ENCODE measurements around the gene MSH4. TPM values are rescaled to one million over a fixed set of nuclear protein-coding genes. Genes with fewer than 3 reads are reported as not detected.
"Not testable (repeated sequence)": the region's sequence is repeated elsewhere in the genome, so short reads cannot be mapped to it uniquely, and the experiment has no call there.

MSH4 gene
- 0.22 TPM for total RNA-seq
- polyA plus RNA-seq, result not detected

DNA sequence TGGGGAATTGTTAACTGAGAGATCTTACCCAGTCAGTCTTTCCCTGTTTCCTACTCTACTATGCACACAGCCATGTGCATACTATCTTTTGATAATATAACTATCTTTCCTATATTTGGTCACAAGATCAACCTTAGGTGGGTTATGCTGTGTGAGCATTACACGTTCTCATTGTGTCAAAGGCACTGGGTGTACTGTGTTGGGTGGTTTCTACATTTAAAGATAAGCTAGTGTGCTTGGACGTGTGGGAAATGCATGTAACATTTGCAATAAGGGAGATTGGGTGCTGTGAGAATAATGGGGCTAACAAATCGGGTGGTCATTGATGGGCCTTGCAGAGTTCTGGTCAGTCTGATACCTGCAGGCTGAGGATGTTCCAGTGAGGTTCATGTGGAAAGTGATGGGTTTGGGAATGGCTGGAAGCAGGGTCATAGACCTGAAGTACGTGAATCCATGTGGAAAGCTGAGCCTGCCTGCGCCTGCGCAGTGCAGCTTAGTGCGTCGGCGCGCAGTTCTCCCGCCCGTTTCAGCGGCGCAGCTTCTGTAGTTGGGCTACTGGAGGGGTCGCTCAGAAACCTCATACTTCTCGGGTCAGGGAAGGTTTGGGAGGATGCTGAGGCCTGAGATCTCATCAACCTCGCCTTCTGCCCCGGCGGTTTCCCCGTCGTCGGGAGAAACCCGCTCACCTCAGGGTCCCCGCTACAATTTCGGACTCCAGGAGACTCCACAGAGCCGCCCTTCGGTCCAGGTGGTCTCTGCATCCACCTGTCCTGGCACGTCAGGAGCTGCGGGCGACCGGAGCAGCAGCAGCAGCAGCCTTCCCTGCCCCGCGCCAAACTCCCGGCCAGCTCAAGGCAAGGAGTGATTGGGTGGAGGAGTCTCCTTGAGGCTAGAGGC lies at the start of gene MSH4:
TSS of gene MSH4 (plus strand) at position 507 of the 897 bp plus-strand sequence. CDS start at position 611, 104 bp downstream.
- DNase-seq, result no peak
- H3K4me1 Mint-ChIP-seq, result peaks cover 11 to 22% (median 16%) of the 10 kb centered on the region in 4 donors
- H3K27ac ChIP-seq (ENCODE audit: insufficient read depth, low read length, poor library complexity, severe bottlenecking), result no peak within 1 kb of the TSS
- H3K4me1 ChIP-seq (ENCODE audit: control insufficient read depth, insufficient read depth, low read length, poor library complexity, severe bottlenecking), result no peaks in the 10 kb centered on the region
- no peaks in the 10 kb centered on the region for H3K27me3 Mint-ChIP-seq
- peak in 1 of 2 donors; percentile 34 for ATAC-seq (ENCODE audit: low read depth in 2 of 2)
- no peak within 1 kb of the TSS for H3K4me3 ChIP-seq (ENCODE audit: low read depth, low read length)
- H3K27ac Mint-ChIP-seq, result peak within 1 kb of the TSS in 2 of 3 donors; percentile 48 to 91
- no peaks in the 10 kb centered on the region for H3K9me3 ChIP-seq (ENCODE audit: control insufficient read depth in 2 of 2, low read length in 2 of 2)
- peaks cover 46% of the 10 kb centered on the region for H3K36me3 ChIP-seq (ENCODE audit: control insufficient read depth, insufficient read depth, low read length)
- no peaks in the 10 kb centered on the region for H3K27me3 ChIP-seq (ENCODE audit: control insufficient read depth, insufficient read depth, low read length)
- H3K9me3 Mint-ChIP-seq, result peaks cover 0 to 1% (median 0%) of the 10 kb centered on the region in 7 donors
- H3K4me3 Mint-ChIP-seq, result no peak within 1 kb of the TSS
- peaks cover 41% of the 10 kb centered on the region for H3K36me3 Mint-ChIP-seq

DNA sequence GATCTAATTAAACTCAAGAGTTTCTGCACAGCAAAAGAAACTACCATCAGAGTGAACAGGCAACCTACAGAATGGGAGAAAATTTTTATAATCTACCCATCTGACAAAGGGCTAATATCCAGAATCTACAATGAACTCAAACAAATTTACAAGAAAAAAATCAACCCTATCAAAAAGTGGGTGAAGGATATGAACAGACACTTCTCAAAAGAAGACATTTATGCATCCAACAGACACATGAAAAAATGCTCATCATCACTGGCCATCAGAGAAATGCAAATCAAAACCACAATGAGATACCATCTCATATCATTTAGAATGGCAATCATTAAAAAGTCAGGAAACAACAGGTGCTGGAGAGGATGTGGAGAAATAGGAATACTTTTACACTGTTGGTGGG lies 39.5 kb upstream of the MSH4 start:
- H3K4me1 Mint-ChIP-seq; DNase-seq; H3K27me3 Mint-ChIP-seq; H3K27me3 ChIP-seq (ENCODE audit: control insufficient read depth, insufficient read depth, low read length); H3K4me1 ChIP-seq (ENCODE audit: control insufficient read depth, insufficient read depth, low read length, poor library complexity, severe bottlenecking); H3K4me3 Mint-ChIP-seq; H3K27ac ChIP-seq (ENCODE audit: insufficient read depth, low read length, poor library complexity, severe bottlenecking); H3K9me3 ChIP-seq (ENCODE audit: control insufficient read depth in 2 of 2, low read length in 2 of 2); H3K4me3 ChIP-seq (ENCODE audit: low read depth, low read length); H3K27ac Mint-ChIP-seq; ATAC-seq (ENCODE audit: low read depth in 2 of 2); H3K9me3 Mint-ChIP-seq: not testable (repeated sequence)
- peaks cover 50% of the 10 kb centered on the region for H3K36me3 Mint-ChIP-seq
- peaks cover 25% of the 10 kb centered on the region for H3K36me3 ChIP-seq (ENCODE audit: control insufficient read depth, insufficient read depth, low read length)

GRCh38 chr1:75758543-75758942 lies 38.1 kb upstream of the MSH4 start:
- H3K9me3 Mint-ChIP-seq; H3K4me1 Mint-ChIP-seq; H3K9me3 ChIP-seq (ENCODE audit: control insufficient read depth in 2 of 2, low read length in 2 of 2); H3K27ac ChIP-seq (ENCODE audit: insufficient read depth, low read length, poor library complexity, severe bottlenecking); H3K4me3 ChIP-seq (ENCODE audit: low read depth, low read length); H3K4me1 ChIP-seq (ENCODE audit: control insufficient read depth, insufficient read depth, low read length, poor library complexity, severe bottlenecking); H3K4me3 Mint-ChIP-seq; H3K27ac Mint-ChIP-seq; ATAC-seq (ENCODE audit: low read depth in 2 of 2); DNase-seq; H3K27me3 ChIP-seq (ENCODE audit: control insufficient read depth, insufficient read depth, low read length); H3K27me3 Mint-ChIP-seq: not testable (repeated sequence)
- peaks cover 38% of the 10 kb centered on the region for H3K36me3 Mint-ChIP-seq
- peaks cover 22% of the 10 kb centered on the region for H3K36me3 ChIP-seq (ENCODE audit: control insufficient read depth, insufficient read depth, low read length)

DNA sequence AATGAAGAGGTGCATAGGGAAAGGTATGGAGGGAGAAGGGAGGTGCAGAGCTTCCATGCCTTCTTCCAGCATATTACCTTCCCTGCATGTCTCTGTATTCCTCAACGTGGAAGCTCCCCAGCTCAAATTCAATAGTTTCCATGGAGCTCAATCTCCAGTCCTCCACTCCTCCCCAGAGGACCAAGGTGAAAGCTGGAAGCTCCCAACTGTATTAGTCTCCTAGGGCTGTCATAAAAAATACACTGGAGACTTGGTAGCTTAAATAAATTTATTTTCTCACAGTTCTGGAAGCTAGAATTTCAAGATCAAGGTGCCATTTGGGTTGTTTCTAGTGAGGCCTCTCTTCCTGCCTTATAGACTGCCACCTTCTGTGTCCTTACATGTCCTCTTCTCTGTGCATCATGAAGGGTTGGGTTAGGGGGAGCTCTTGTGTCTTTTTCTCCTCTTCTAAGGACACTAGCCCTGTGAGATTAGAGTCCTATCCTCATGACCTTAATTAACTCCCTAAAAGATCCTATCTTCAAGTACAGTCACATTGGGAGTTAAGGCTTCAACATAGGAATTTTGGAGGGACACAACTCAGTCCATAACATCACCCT lies 32.5 kb upstream of the MSH4 start:
- Histone ChIP-seq H3K4me3 (ENCODE audit: low read depth, low read length) (no peak overlapping the region), H3K27me3 (ENCODE audit: control insufficient read depth, insufficient read depth, low read length) (no peaks in the 10 kb centered on the region), H3K36me3 (ENCODE audit: control insufficient read depth, insufficient read depth, low read length) (peaks cover 13% of the 10 kb centered on the region), H3K27ac (ENCODE audit: insufficient read depth, low read length, poor library complexity, severe bottlenecking) (no peak overlapping the region), H3K4me1 (ENCODE audit: control insufficient read depth, insufficient read depth, low read length, poor library complexity, severe bottlenecking) (no peaks in the 10 kb centered on the region), H3K9me3 (ENCODE audit: control insufficient read depth in 2 of 2, low read length in 2 of 2) (no peaks in the 10 kb centered on the region)
- DNase-seq, result peak in 1 of 3 donors; percentile 4
- H3K9me3 Mint-ChIP-seq, result no peaks in the 10 kb centered on the region
- no peaks in the 10 kb centered on the region for H3K27me3 Mint-ChIP-seq
- H3K4me3 Mint-ChIP-seq, result no peak overlapping the region
- ATAC-seq (ENCODE audit: low read depth in 2 of 2), result no peak
- H3K4me1 Mint-ChIP-seq, result no peaks in the 10 kb centered on the region
- H3K27ac Mint-ChIP-seq, result no peak overlapping the region
- peaks cover 13% of the 10 kb centered on the region for H3K36me3 Mint-ChIP-seq

DNA sequence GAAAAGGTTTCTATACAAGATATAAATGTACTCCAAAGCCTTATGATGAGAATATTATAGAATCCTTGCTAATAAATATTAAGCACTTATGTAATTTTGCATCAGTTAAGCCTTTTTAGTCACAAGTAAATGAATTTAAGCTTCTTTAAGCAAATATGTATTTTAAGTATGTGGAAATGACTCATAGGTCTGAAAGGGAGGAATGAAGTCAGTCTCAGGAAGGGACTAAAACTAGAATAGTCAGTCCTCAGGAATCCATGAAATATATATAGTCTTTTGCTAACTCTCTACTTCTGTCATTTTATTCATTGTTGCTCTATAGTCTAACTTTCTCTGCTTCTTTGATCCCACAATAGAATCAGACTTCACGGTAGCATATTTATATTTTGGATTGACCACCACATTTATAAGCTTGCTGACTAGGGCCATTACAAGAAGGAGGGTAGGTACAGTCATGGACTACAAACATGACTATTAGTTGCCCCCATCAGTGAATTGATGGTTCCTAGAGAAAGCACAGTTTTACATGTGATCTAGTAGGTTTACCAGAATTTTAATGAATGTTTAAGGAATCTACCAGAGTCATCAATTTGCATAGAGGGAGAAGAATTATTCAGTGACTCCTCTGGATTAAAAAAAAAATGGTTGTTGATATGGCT lies 30.9 kb upstream of the MSH4 start:
- ATAC-seq (ENCODE audit: low read depth in 2 of 2) (no peak), DNase-seq (no peak)
- Mint-ChIP-seq H3K36me3 (peaks cover 8% of the 10 kb centered on the region), H3K4me3 (no peak overlapping the region), H3K9me3 (peaks cover 0 to 1% (median 0%) of the 10 kb centered on the region in 7 donors), H3K27me3 (no peaks in the 10 kb centered on the region), H3K4me1 (no peaks in the 10 kb centered on the region), H3K27ac (no peak overlapping the region)
- no peak overlapping the region for H3K4me3 ChIP-seq (ENCODE audit: low read depth, low read length)
- no peaks in the 10 kb centered on the region for H3K9me3 ChIP-seq (ENCODE audit: control insufficient read depth in 2 of 2, low read length in 2 of 2)
- peaks cover 13% of the 10 kb centered on the region for H3K36me3 ChIP-seq (ENCODE audit: control insufficient read depth, insufficient read depth, low read length)
- no peak overlapping the region for H3K27ac ChIP-seq (ENCODE audit: insufficient read depth, low read length, poor library complexity, severe bottlenecking)
- no peaks in the 10 kb centered on the region for H3K27me3 ChIP-seq (ENCODE audit: control insufficient read depth, insufficient read depth, low read length)
- H3K4me1 ChIP-seq (ENCODE audit: control insufficient read depth, insufficient read depth, low read length, poor library complexity, severe bottlenecking), result no peaks in the 10 kb centered on the region

GRCh38 chr1:75768016-75768415 lies 28.7 kb upstream of the MSH4 start:
- no peaks in the 10 kb centered on the region for H3K9me3 ChIP-seq (ENCODE audit: control insufficient read depth in 2 of 2, low read length in 2 of 2)
- H3K27me3 ChIP-seq (ENCODE audit: control insufficient read depth, insufficient read depth, low read length), result no peaks in the 10 kb centered on the region
- Mint-ChIP-seq H3K27ac (no peak overlapping the region), H3K9me3 (peaks cover 0 to 1% (median 0%) of the 10 kb centered on the region in 7 donors), H3K4me3 (no peak overlapping the region), H3K36me3 (peaks cover 3% of the 10 kb centered on the region), H3K27me3 (peaks cover 4% of the 10 kb centered on the region), H3K4me1 (no peaks in the 10 kb centered on the region)
- no peak for ATAC-seq (ENCODE audit: low read depth in 2 of 2)
- H3K36me3 ChIP-seq (ENCODE audit: control insufficient read depth, insufficient read depth, low read length), result no peaks in the 10 kb centered on the region
- no peak for DNase-seq
- H3K4me1 ChIP-seq (ENCODE audit: control insufficient read depth, insufficient read depth, low read length, poor library complexity, severe bottlenecking), result no peaks in the 10 kb centered on the region
- no peak overlapping the region for H3K4me3 ChIP-seq (ENCODE audit: low read depth, low read length)
- no peak overlapping the region for H3K27ac ChIP-seq (ENCODE audit: insufficient read depth, low read length, poor library complexity, severe bottlenecking)

DNA sequence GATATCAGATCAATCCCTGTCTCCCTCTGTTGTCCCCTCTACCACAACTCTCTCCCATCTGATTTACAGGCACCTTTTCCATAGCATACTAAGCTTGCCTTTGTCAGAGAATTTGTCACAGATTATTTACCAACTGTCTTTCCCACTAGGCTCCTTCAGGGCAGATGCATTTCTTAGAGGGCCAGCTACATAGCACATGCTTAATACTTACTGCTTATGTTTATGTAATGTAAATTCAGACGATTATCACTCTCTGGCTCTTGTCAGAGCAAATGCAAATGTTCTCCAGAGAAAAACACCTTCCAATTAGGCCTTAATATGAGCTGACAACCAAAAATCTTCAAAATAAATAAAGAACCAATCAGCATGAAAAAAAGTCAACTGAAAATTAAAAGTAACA lies 25.9 kb upstream of the MSH4 start:
- Mint-ChIP-seq H3K4me3 (no peak overlapping the region), H3K27me3 (peaks cover 4% of the 10 kb centered on the region), H3K27ac (no peak overlapping the region), H3K4me1 (no peaks in the 10 kb centered on the region), H3K9me3 (peaks cover 0 to 4% (median 0%) of the 10 kb centered on the region in 7 donors), H3K36me3 (no peaks in the 10 kb centered on the region)
- Histone ChIP-seq H3K27me3 (ENCODE audit: control insufficient read depth, insufficient read depth, low read length) (no peaks in the 10 kb centered on the region), H3K27ac (ENCODE audit: insufficient read depth, low read length, poor library complexity, severe bottlenecking) (no peak overlapping the region), H3K4me1 (ENCODE audit: control insufficient read depth, insufficient read depth, low read length, poor library complexity, severe bottlenecking) (no peaks in the 10 kb centered on the region), H3K9me3 (ENCODE audit: control insufficient read depth in 2 of 2, low read length in 2 of 2) (no peaks in the 10 kb centered on the region), H3K4me3 (ENCODE audit: low read depth, low read length) (no peak overlapping the region), H3K36me3 (ENCODE audit: control insufficient read depth, insufficient read depth, low read length) (no peaks in the 10 kb centered on the region)
- no peak for ATAC-seq (ENCODE audit: low read depth in 2 of 2)
- DNase-seq, result no peak
